Activated CD8-positive, alpha-beta T cell treated with anti-CD3 and anti-CD28 coated beads for 36 hours (primary cell): ENCODE data around the gene LRP1. TPM values are rescaled to one million over a fixed set of nuclear protein-coding genes. Genes with fewer than 3 reads are reported as not detected.

Source experiments
- ATAC-seq: fragments of 200-7000 bp; cut with Tn5 transposase; one replicate; pipeline ENCODE4 v1.10.0; 2021; ENCODE audit warnings: mild to moderate bottlenecking, moderate library complexity
- CTCF ChIA-PET: fragments of 350-600 bp; sonication (Branson Sonifier 250); formaldehyde crosslinking; loops from one replicate; lab custom pipeline; 2021; ENCODE audit warnings: antibody characterized with exemption; lab: Charles Lee
- POLR2A ChIA-PET: fragments of 350-600 bp; sonication (Branson Sonifier 250); formaldehyde crosslinking; loops from one replicate; lab custom pipeline; 2021; ENCODE audit warnings: antibody characterized with exemption; lab: Charles Lee
- DNase-seq: peaks from one replicate; pipeline ENCODE4 v3.0.0-alpha.2; 2020
- H3K27ac Mint-ChIP-seq: one replicate; pipeline ENCODE4 v1.8.0; 2021; ENCODE audit warnings: mild to moderate bottlenecking, mixed read lengths
- H3K27me3 Mint-ChIP-seq: one replicate; pipeline ENCODE4 v1.8.0; 2021; ENCODE audit warnings: mixed read lengths
- H3K36me3 Mint-ChIP-seq: one replicate; pipeline ENCODE4 v1.8.0; 2021; ENCODE audit warnings: low read depth, mixed read lengths
- H3K4me1 Mint-ChIP-seq: one replicate; pipeline ENCODE4 v1.8.0; 2021; ENCODE audit warnings: low read depth, mixed read lengths
- H3K4me3 Mint-ChIP-seq: one replicate; pipeline ENCODE4 v1.8.0; 2021; ENCODE audit warnings: mild to moderate bottlenecking, moderate library complexity, mixed read lengths
- H3K9me3 Mint-ChIP-seq: one replicate; pipeline ENCODE4 v1.8.0; 2021; ENCODE audit warnings: mixed read lengths
- intact Hi-C: fragments of 100-400 bp; cut with micrococcal nuclease; formaldehyde crosslinking; loops from one replicate; pipeline ENCODE4 v1.10.0; 2022
- total RNA-seq, 2 experiments: library from RNA; stranded (reverse); gene quantifications; one replicate each; pipeline ENCODE4 v1.2.3, GENCODE V29; 2021
- TF ChIP-seq, protein P1 (sequence below): fragments of 200-600 bp; IDR thresholded peaks from one replicate; pipeline ENCODE4 v1.8.0; 2022; ENCODE audit warnings: antibody characterized with exemption, mild to moderate bottlenecking

The LRP1 gene
- total RNA-seq, 2 experiments from 2014 or later = 1.5 to 1.9 TPM

DNA sequence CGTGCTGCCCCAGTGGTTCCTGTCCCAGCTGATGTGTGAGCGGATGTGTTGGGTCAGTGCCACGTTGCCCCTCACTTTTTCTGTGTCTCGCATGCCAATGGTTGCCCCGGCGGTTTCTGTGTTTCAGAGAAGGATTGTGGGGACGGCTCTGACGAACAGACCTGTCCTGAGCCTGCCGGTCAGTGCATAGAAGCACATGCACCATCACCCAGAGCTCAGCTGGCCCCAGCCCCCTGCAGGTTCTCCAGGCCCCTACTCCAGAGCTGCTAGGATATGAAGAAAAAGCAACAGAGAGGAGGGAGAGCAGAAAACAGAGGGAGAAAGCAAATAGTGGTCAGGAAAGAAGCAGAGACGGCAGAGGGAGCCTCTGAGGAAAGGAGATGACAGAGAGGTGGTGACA is 39.8 kb downstream of the LRP1 start:
- ChIA-PET POLR2A (interaction anchor here (1.0 to 2.8 kb wide), 2 partner anchors 23 to 30 kb away, joined by 3 to 6 read pairs; no protein-coding TSS in a partner anchor), CTCF (interaction anchor here (1.3 to 9.4 kb wide), 4 partner anchors 16 to 75 kb away, joined by 3 to 116 read pairs (median 12); no protein-coding TSS in a partner anchor)
- no peak overlapping the region for H3K4me3 Mint-ChIP-seq
- H3K9me3 Mint-ChIP-seq = no peaks in the 10 kb centered on the region
- H3K27me3 Mint-ChIP-seq = no peaks in the 10 kb centered on the region
- H3K27ac Mint-ChIP-seq = no peak overlapping the region
- TF ChIP-seq, protein P1, sequence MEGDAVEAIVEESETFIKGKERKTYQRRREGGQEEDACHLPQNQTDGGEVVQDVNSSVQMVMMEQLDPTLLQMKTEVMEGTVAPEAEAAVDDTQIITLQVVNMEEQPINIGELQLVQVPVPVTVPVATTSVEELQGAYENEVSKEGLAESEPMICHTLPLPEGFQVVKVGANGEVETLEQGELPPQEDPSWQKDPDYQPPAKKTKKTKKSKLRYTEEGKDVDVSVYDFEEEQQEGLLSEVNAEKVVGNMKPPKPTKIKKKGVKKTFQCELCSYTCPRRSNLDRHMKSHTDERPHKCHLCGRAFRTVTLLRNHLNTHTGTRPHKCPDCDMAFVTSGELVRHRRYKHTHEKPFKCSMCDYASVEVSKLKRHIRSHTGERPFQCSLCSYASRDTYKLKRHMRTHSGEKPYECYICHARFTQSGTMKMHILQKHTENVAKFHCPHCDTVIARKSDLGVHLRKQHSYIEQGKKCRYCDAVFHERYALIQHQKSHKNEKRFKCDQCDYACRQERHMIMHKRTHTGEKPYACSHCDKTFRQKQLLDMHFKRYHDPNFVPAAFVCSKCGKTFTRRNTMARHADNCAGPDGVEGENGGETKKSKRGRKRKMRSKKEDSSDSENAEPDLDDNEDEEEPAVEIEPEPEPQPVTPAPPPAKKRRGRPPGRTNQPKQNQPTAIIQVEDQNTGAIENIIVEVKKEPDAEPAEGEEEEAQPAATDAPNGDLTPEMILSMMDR = no peak
- intact Hi-C loops = no loop called here
- no peaks in the 10 kb centered on the region for H3K36me3 Mint-ChIP-seq
- no peak for ATAC-seq
- peaks cover 9% of the 10 kb centered on the region for H3K4me1 Mint-ChIP-seq
- no peak for DNase-seq

DNA sequence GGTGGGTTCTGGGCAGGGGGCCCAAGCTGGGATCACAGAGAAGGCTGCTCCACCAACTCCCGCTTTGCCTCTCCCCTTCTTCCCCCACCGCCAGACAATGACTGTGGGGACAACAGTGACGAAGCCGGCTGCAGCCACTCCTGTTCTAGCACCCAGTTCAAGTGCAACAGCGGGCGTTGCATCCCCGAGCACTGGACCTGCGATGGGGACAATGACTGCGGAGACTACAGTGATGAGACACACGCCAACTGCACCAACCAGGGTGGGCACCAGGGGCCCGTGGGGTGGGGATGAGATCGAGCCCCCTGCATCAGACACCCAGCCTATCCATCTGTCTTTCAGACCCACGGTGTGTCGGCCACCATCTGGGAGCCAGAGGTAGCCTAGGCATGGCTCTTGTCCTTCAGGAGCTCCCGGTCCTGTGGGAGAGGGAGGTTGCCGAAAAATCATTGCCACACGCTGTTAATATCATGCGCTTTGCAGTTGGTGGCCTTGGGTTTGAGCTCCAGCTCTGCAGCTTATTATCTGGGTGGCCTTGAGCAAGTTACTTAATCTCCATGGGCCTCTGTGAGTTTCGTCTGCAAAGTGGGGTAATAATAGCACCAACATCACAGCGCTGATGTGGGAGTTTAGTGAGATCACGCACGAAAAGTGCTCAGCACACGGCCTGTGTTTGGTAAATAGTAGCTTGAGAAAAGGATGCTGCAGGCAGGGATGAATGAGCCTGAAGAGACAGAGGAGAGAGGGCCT is 40.9 kb downstream of the LRP1 start:
- intact Hi-C loops = no loop called here
- TF ChIP-seq, protein P1 = no peak
- ATAC-seq (no peak), DNase-seq (no peak)
- Mint-ChIP-seq H3K9me3 (no peaks in the 10 kb centered on the region), H3K4me1 (peaks cover 9% of the 10 kb centered on the region), H3K4me3 (no peak overlapping the region), H3K27ac (no peak overlapping the region), H3K36me3 (no peaks in the 10 kb centered on the region), H3K27me3 (no peaks in the 10 kb centered on the region)
- POLR2A ChIA-PET = interaction anchor here (0.5 to 2.8 kb wide), 3 partner anchors 24 to 495 kb away, joined by 3 to 6 read pairs (median 3); no protein-coding TSS in a partner anchor
- CTCF ChIA-PET = interaction anchor here (1.3 to 9.4 kb wide), 4 partner anchors 16 to 74 kb away, joined by 3 to 116 read pairs (median 12); no protein-coding TSS in a partner anchor

DNA sequence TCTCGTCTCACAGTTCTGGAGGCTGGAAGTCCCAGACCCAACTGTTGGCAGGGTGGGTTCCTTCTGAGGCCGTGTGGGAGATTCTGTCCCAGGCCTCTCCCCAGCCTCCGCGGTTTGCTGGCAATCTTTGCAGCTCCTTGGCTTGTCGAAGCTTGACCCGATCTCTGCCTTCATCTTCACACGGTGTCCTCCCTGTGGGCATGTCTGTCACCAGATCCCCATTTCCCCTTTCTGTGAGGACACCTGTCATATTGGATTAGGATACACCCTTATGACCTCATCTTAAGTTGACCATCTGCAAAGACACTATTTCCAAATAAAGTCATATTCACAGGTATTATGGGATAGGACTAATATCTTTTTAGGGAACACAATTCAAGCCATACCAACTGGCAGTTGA is 41.7 kb downstream of the LRP1 start:
- H3K4me1 Mint-ChIP-seq = peaks cover 9% of the 10 kb centered on the region
- H3K9me3 Mint-ChIP-seq = no peaks in the 10 kb centered on the region
- ChIA-PET POLR2A (interaction anchor here (0.8 to 2.8 kb wide), 2 partner anchors 13 to 32 kb away, joined by 3 to 6 read pairs; no protein-coding TSS in a partner anchor), CTCF (interaction anchor here (3.2 to 9.4 kb wide), 2 partner anchors 16 to 46 kb away, joined by 16 to 116 read pairs; no protein-coding TSS in a partner anchor)
- ATAC-seq = no peak
- DNase-seq = no peak
- TF ChIP-seq, protein P1 = no peak
- H3K27me3 Mint-ChIP-seq = no peaks in the 10 kb centered on the region
- no peak overlapping the region for H3K27ac Mint-ChIP-seq
- intact Hi-C loops = no loop called here
- no peak overlapping the region for H3K4me3 Mint-ChIP-seq
- H3K36me3 Mint-ChIP-seq = no peaks in the 10 kb centered on the region

DNA sequence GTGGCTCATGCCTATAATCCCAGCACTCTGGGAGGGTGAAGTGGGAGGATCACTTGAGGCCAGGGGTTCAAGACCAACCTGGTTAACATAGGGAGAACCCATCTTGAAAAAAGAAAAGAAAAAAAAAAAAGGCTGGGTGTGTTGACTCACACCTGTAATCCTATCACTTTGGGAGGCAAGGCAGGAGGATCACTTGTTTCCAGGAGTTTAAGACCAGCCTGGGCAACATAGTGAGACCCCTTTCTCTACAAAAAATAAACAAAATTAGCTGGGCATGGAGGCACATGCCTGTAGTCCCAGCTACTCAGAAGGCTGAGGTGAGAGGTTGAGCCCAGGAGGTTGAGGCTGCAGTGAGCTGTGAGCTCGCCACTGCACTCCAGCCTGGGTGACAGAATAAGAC is 42.1 kb downstream of the LRP1 start:
- ATAC-seq (no peak), DNase-seq (no peak)
- Mint-ChIP-seq H3K4me1 (peaks cover 9% of the 10 kb centered on the region), H3K9me3 (no peaks in the 10 kb centered on the region), H3K36me3 (no peaks in the 10 kb centered on the region), H3K27ac (no peak overlapping the region), H3K4me3 (no peak overlapping the region), H3K27me3 (no peaks in the 10 kb centered on the region)
- ChIA-PET POLR2A (interaction anchor here (0.8 to 2.8 kb wide), 3 partner anchors 9 to 32 kb away, joined by 3 to 6 read pairs (median 4); no protein-coding TSS in a partner anchor), CTCF (interaction anchor here (1.1 to 9.4 kb wide), 3 partner anchors 15 to 162 kb away, joined by 3 to 116 read pairs (median 16); no protein-coding TSS in a partner anchor)
- TF ChIP-seq, protein P1 = no peak
- intact Hi-C loops = no loop called here

DNA sequence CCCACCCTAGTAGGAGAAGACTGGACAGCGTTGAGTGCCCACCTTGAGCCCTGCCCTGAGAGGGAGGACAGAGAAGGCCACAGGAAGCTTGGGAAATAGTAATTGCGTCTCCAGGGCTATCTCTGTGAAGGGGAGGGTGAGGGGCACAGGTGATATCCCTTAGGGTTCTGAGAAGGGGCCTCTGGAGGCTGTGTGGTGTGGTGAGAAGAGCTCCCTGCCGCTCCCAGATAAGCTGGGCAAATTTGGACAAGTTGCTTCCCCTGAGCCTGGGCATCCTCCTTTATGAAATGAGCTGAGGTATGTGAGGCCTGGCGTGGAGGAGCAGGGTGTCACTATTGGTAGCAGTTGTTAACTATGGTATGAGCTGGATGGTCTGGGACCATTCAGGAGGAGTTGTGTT is 42.6 kb downstream of the LRP1 start:
- ChIA-PET POLR2A (interaction anchor here (1.2 kb wide), 1 partner anchor 10 kb away, joined by 4 read pairs; no protein-coding TSS in a partner anchor), CTCF (interaction anchor here (1.1 to 9.4 kb wide), 3 partner anchors 15 to 162 kb away, joined by 3 to 116 read pairs (median 16); no protein-coding TSS in a partner anchor)
- ATAC-seq = no peak
- no peaks in the 10 kb centered on the region for H3K36me3 Mint-ChIP-seq
- intact Hi-C loops = no loop called here
- peaks cover 9% of the 10 kb centered on the region for H3K4me1 Mint-ChIP-seq
- no peak overlapping the region for H3K27ac Mint-ChIP-seq
- TF ChIP-seq, protein P1 = no peak
- H3K27me3 Mint-ChIP-seq = no peaks in the 10 kb centered on the region
- DNase-seq = no peak
- H3K4me3 Mint-ChIP-seq = no peak overlapping the region
- no peaks in the 10 kb centered on the region for H3K9me3 Mint-ChIP-seq
